ENCODE results near the gene NEU2. TPM values are rescaled to one million over a fixed set of nuclear protein-coding genes. Genes with fewer than 3 reads are reported as not detected.
A peak's percentile ranks its signal among the peaks of the same experiment; 100 is the strongest.

Gene NEU2
- total RNA-seq, 3 donors from 2014 or later (not counting 1 experiment from before 2014, with no cell fraction given): not detected

GRCh38 chr2:233053928-233054784, 21.7 kb downstream of the NEU2 start:
- peak; percentile 97 for TF ChIP-seq CTCF (IDR thresholded peaks at IDR 0.05)
- Histone ChIP-seq H3K36me3 (ENCODE audit: control insufficient read depth, insufficient read depth, low read length) (no peaks in the 10 kb centered on the region), H3K27ac (ENCODE audit: low read length) (no peak overlapping the region), H3K4me1 (ENCODE audit: control insufficient read depth, insufficient read depth, low read length) (peaks cover 32% of the 10 kb centered on the region), H3K27me3 (ENCODE audit: control insufficient read depth, insufficient read depth, low read length) (no peaks in the 10 kb centered on the region), H3K9me3 (ENCODE audit: control insufficient read depth, insufficient read depth, low read length) (no peaks in the 10 kb centered on the region), H3K4me3 (ENCODE audit: low read length) (no peak overlapping the region)
- Mint-ChIP-seq H3K27ac (peak overlapping the region in 1 of 2 donors; percentile 4), H3K36me3 (no peaks in the 10 kb centered on the region), H3K4me1 (peaks cover 38 to 47% of the 10 kb centered on the region in 2 donors), H3K4me3 (peak overlapping the region; percentile 26), H3K9me3 (no peaks in the 10 kb centered on the region), H3K27me3 (ENCODE audit: low read depth in 2 of 2) (no peaks in the 10 kb centered on the region)
- intact Hi-C loops (cut with micrococcal nuclease): no loop called here
- DNase-seq (peak; percentile 70 to 84), ATAC-seq (peak; percentile 63 to 78 (median 73))
- WGBS (ENCODE audit: insufficient coverage): 34% methylated on average over 22 of the region's 22 CpGs

DNA sequence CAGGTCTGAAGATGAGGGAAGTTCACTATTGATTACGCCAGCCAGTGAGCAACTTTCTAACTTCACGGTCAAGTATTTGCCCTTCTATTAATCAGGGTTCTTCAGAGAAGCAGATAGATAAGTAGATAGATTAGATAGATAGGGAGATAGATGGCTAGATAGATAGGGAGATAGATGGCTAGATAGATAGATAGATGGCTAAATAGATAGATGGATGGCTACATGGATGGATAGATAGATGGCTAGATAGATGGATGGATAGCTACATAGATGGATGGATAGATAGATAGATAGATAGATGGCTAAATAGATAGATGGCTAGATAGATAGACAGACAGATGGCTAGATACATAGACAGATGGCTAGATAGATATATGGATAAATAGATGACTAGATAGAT, 22.9 kb downstream of the NEU2 start:
- no peak overlapping the region for H3K4me3 Mint-ChIP-seq
- Histone ChIP-seq H3K36me3 (ENCODE audit: control insufficient read depth, insufficient read depth, low read length) (no peaks in the 10 kb centered on the region), H3K27me3 (ENCODE audit: control insufficient read depth, insufficient read depth, low read length) (no peaks in the 10 kb centered on the region), H3K4me1 (ENCODE audit: control insufficient read depth, insufficient read depth, low read length) (peaks cover 31% of the 10 kb centered on the region), H3K9me3 (ENCODE audit: control insufficient read depth, insufficient read depth, low read length) (no peaks in the 10 kb centered on the region), H3K27ac (ENCODE audit: low read length) (no peak overlapping the region), H3K4me3 (ENCODE audit: low read length) (no peak overlapping the region)
- 100% methylated on average over 2 of the region's 2 CpGs for WGBS (ENCODE audit: insufficient coverage)
- peaks cover 32 to 45% of the 10 kb centered on the region in 2 donors for H3K4me1 Mint-ChIP-seq
- no peak overlapping the region for H3K27ac Mint-ChIP-seq
- H3K9me3 Mint-ChIP-seq: no peaks in the 10 kb centered on the region
- TF ChIP-seq CTCF (IDR thresholded peaks at IDR 0.05): no peak
- ATAC-seq (no peak), DNase-seq (no peak)
- H3K27me3 Mint-ChIP-seq (ENCODE audit: low read depth in 2 of 2): no peaks in the 10 kb centered on the region
- no peaks in the 10 kb centered on the region for H3K36me3 Mint-ChIP-seq
- intact Hi-C loops (cut with micrococcal nuclease): no loop called here

GRCh38 chr2:233056961-233057605, 24.6 kb downstream of the NEU2 start:
- peaks cover under 1% of the 10 kb centered on the region for H3K36me3 ChIP-seq (ENCODE audit: control insufficient read depth, insufficient read depth, low read length)
- H3K27ac Mint-ChIP-seq: peak overlapping the region in 1 of 2 donors; percentile 14
- no peak overlapping the region for H3K4me3 Mint-ChIP-seq
- H3K4me3 ChIP-seq (ENCODE audit: low read length): no peak overlapping the region
- H3K4me1 ChIP-seq (ENCODE audit: control insufficient read depth, insufficient read depth, low read length): peaks cover 34% of the 10 kb centered on the region
- ATAC-seq (no peak), DNase-seq (no peak)
- intact Hi-C loops (cut with micrococcal nuclease): no loop called here
- H3K4me1 Mint-ChIP-seq: peaks cover 31 to 44% of the 10 kb centered on the region in 2 donors
- H3K36me3 Mint-ChIP-seq: no peaks in the 10 kb centered on the region
- no peaks in the 10 kb centered on the region for H3K27me3 Mint-ChIP-seq (ENCODE audit: low read depth in 2 of 2)
- H3K27me3 ChIP-seq (ENCODE audit: control insufficient read depth, insufficient read depth, low read length): no peaks in the 10 kb centered on the region
- no peak for TF ChIP-seq CTCF (IDR thresholded peaks at IDR 0.05)
- WGBS (ENCODE audit: insufficient coverage): 95% methylated on average over 6 of the region's 6 CpGs
- no peaks in the 10 kb centered on the region for H3K9me3 ChIP-seq (ENCODE audit: control insufficient read depth, insufficient read depth, low read length)
- H3K27ac ChIP-seq (ENCODE audit: low read length): no peak overlapping the region
- no peaks in the 10 kb centered on the region for H3K9me3 Mint-ChIP-seq
